Stomach (tissue), 4 donors: ENCODE measurements around the gene FXR2.

Experiments
- EP300 ChIP-seq: sonication (generic); formaldehyde crosslinking; IDR thresholded peaks from one replicate; pipeline ENCODE4 v1.6.1; 2017; ENCODE audit warnings: antibody characterized with exemption
- POLR2A ChIP-seq, 4 donors: fragments of 450-650 bp; IDR thresholded peaks; one replicate each; pipeline ENCODE4 v1.6.1; 2016; ENCODE audit warnings: antibody characterized with exemption in 4 of 4, control low read depth in 2 of 4, mild to moderate bottlenecking in 1 of 4, moderate library complexity in 1 of 4
- POLR2AphosphoS5 ChIP-seq, 3 donors: sonication (generic); formaldehyde crosslinking; IDR thresholded peaks; one replicate each; pipeline ENCODE4 v1.6.1; 2016; ENCODE audit warnings: antibody characterized with exemption in 3 of 3
- TF ChIP-seq, protein P1 (sequence below), 7 experiments: fragments of 450-650 bp in 4 of 7; fragments of 200-600 bp in 3 of 7; sonication (generic) in 3 of 7; IDR thresholded peaks; one replicate each; pipeline ENCODE4 v1.5.1; 2016 to 2019; ENCODE audit warnings: antibody characterized with exemption in 7 of 7, control low read depth in 2 of 7, mild to moderate bottlenecking in 1 of 7

DNA sequence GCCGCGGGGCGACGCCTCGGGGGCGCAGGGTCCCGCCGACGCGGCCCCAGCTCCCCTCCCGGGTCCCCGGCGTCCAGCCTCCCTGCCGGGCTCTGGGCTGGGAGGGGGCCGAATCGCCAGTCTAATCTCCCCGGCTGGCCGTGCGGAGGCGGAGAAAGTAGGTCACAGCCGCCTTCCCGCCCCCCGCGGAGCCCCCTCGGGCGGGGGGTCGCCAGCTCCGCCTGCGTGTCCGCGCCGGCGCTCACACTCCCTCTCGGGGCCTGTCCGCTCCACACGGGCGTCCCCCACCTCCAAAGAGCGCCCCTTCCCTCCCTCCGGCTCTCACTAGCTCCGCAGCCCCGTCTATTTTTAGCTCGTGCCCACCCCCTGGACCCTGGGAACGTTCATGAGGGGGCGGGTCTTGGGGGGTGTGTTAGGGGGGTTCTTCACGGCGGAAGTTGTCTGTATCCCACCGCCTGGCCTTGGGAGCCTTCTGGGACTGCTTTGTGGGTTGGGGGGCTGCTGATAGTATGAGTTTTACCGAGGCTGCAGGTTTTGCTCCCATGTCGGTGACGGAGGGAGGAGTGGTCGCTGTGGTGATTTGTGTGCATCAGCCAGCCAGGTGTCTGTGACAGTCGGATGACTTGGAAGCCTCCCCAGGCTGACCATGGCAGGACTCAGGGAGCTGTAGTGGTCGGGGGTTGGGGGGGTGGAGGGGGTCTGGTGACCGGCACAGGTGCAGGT is 37.1 kb upstream of the FXR2 start:
- TF ChIP-seq, protein P1, sequence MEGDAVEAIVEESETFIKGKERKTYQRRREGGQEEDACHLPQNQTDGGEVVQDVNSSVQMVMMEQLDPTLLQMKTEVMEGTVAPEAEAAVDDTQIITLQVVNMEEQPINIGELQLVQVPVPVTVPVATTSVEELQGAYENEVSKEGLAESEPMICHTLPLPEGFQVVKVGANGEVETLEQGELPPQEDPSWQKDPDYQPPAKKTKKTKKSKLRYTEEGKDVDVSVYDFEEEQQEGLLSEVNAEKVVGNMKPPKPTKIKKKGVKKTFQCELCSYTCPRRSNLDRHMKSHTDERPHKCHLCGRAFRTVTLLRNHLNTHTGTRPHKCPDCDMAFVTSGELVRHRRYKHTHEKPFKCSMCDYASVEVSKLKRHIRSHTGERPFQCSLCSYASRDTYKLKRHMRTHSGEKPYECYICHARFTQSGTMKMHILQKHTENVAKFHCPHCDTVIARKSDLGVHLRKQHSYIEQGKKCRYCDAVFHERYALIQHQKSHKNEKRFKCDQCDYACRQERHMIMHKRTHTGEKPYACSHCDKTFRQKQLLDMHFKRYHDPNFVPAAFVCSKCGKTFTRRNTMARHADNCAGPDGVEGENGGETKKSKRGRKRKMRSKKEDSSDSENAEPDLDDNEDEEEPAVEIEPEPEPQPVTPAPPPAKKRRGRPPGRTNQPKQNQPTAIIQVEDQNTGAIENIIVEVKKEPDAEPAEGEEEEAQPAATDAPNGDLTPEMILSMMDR (IDR thresholded peaks at IDR 0.05) = no peak
- TF ChIP-seq EP300 = no peak
- TF ChIP-seq POLR2A (IDR thresholded peaks at IDR 0.05) = no peak
- no peak for TF ChIP-seq POLR2AphosphoS5 (IDR thresholded peaks at IDR 0.05)
